ENCODE results near the gene PNMA6F.

- TF ChIP-seq EP300 (IDR thresholded peaks at IDR 0.05) (no peak), POLR2AphosphoS5 (IDR thresholded peaks at IDR 0.05) (no peak)
- TF ChIP-seq, protein P1, sequence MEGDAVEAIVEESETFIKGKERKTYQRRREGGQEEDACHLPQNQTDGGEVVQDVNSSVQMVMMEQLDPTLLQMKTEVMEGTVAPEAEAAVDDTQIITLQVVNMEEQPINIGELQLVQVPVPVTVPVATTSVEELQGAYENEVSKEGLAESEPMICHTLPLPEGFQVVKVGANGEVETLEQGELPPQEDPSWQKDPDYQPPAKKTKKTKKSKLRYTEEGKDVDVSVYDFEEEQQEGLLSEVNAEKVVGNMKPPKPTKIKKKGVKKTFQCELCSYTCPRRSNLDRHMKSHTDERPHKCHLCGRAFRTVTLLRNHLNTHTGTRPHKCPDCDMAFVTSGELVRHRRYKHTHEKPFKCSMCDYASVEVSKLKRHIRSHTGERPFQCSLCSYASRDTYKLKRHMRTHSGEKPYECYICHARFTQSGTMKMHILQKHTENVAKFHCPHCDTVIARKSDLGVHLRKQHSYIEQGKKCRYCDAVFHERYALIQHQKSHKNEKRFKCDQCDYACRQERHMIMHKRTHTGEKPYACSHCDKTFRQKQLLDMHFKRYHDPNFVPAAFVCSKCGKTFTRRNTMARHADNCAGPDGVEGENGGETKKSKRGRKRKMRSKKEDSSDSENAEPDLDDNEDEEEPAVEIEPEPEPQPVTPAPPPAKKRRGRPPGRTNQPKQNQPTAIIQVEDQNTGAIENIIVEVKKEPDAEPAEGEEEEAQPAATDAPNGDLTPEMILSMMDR (IDR thresholded peaks at IDR 0.05) = no peak
These were observed 18.5 kb upstream of the PNMA6F start for GRCh38 chrX:153340111-153340510.

Data from stomach (tissue), 4 donors.